NK-92 (cell line): ENCODE data around the gene PLA2G4B.

Experiments used
- DNase-seq: peaks from one replicate; lab custom pipeline; 2025; ENCODE audit not compliant: unreplicated experiment; lab: John Stamatoyannopoulos, UW

PLA2G4B gene

GRCh38 chr15:41849204-41849603, 10.6 kb downstream of the PLA2G4B start:
- no peak for DNase-seq

GRCh38 chr15:41849861-41850260, 11.2 kb downstream of the PLA2G4B start:
- DNase-seq = no peak

DNA sequence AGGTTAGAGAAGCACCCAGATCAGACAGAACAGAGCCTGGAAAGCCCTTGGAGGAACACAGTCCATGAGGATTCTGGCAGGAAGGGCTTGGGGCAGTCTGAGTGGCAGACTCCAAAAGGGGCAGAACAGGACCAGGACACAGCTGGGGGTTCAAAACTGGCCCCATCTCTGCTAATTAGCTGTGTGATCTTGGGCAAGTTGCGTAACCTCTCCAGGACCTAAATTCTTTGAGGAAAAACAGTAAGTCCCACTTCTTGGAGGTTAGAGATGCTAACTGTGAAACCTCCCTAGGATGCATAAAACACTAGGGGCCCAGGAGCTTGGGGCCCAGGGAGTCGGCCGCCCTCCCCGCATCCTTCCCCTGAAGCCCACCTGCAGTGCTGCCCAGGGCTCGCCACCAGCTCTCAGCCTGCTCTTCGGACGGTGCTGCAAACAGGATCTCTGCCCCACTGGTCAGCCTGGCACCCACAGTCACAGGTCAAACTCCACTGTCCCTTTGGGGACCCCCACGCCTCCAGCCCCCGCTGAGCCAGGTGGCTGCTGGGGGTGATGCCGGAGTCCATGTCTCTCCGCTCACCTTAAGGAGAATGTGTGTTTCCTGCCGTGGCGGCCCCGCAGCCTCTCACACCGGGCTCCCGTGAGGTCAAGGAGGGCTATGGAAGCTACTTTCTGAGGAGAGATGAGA, 12.0 kb downstream of the PLA2G4B start:
- no peak for DNase-seq

DNA sequence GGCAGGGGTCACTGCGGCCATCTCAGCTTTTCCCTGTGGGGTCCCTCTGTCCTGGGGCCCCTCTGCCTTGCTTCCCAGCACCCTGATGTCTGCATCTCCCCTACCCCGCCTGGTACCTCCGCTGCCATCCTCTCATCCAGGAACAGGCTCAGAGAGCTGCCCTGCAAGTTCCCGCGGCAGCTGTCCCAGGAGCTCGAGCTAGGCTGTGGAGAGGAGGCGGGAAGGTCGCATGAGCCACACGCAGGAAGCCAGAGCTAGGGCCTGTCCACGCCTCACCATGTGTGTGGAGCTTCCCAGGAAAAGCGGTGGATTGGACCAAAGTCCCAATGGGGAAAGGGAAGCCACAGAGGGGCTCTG, 12.5 kb downstream of the PLA2G4B start:
- no peak for DNase-seq

- no peak for DNase-seq
Measured at GRCh38 chr15:41851755-41852370, 13.2 kb downstream of the PLA2G4B start.

DNA sequence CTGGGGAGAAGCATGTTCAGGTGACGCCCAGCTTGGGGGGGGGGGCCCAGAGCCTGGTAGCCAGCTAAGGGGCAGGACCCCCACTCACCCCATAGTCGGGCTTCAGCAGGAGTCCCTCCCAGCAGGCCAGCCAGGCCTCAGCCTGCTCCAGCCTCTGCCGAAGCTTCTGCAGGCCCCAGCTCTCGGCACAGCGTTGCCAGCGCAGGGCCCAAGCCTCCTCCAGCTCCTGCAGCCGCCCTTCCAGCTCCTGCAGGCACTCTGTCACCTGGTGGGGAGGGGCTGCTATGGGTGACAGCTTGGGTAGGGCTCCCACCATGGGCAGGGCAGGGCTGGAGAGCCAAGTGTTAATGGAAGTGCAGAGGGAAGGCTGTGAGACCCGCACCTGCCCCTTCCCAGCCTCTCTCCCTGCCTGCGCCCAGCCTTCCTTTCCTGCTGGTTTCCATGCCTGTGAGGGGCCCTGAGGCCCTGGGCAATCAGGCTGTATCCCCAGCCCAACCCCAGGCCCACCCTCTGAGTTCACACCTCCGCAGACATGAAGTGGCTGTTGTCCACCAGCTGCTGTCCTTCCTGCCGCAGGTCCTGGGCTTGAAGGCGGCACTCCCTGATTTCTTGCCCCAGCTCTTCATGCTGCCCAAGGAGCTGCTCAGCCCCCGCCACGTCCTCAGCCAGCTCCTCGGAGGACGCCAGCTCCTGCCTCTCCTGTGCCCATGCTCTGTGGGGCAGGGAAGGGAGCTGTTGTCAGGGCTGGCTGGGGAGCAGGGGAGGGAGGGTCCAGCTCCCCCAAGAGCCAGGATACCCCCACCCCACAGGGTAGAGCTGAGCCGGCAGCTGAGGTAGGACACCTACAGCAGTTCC, 14.3 kb downstream of the PLA2G4B start:
- DNase-seq = no peak

DNA sequence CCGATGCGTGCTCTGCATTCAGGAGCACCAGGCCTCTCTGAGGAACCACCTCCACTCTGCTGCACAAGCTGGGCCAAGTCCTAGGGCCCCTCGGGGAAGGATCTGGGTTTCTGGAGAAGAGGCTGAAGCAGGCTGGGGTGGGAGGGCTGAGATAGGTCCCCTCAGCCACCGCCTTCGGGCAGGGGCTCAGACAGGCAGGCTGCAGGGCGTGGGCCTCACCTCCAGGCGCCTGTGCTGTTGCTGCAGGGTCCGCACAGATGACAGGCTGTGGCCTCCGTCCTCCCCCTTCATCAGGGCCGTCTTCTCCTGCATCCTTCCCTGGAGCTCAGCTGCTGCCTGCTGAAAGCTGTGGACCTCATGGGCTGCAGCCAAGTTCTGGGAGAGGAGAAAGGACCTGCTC, 15.2 kb downstream of the PLA2G4B start:
- DNase-seq = no peak

GRCh38 chr15:41854443-41854842, 15.8 kb downstream of the PLA2G4B start:
- DNase-seq = no peak

DNA sequence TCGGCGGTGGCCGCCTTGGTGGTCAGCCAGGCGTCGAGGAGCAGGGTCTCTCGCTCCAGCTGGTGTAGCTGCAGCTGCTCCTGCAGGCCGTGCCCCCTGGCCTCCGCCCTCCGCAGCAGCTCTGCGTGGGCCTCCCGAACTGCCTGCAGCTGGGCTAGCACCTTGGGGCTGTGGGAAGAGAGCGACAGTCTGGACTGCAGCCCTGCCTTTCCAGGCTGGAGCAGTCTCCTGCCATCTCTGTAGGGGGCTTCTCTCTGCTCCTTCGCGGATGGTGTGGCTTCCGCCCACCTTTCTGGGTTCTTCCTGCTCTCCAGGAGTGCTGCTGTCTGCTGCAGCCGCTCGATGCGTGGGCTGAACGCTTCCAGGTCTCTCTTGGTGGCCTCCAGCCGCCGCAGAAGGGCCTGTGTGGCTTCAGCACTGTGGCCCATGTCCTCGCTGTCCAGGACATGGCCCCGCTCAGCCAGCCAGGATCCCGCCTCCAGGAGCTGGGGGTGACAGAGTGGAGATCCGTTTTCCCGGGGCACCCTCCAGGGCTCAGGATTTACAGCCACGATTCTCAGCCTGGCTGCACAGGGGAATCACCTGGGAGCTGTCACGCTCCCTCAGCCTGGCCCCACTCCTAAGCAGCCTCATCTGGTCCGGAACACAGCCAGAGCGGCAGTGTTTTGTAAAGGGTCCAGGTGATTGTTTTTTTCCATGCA, 16.8 kb downstream of the PLA2G4B start:
- DNase-seq = no peak

DNA sequence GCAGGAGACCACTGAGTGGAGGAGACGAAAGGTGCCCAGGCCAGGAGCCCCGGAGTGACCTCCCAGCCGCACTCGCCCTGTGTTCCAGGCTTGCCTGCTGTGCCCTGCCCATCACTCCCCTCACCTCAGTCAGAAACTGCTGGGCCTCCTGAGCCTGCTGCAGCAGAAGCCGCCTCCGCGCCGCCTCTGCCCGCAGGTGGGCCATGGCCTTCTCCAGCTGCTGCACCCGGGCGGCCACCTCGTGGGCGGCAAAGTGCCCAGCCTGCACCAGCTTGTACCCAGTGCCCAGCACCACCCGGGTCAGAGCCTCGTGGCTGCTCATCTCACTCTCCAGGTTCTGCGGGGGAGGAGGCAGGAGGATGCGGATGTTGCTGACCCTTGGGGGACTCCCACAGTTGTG, 17.6 kb downstream of the PLA2G4B start:
- no peak for DNase-seq

- no peak for DNase-seq
Measured at GRCh38 chr15:41856716-41857115, 18.1 kb downstream of the PLA2G4B start.

DNA sequence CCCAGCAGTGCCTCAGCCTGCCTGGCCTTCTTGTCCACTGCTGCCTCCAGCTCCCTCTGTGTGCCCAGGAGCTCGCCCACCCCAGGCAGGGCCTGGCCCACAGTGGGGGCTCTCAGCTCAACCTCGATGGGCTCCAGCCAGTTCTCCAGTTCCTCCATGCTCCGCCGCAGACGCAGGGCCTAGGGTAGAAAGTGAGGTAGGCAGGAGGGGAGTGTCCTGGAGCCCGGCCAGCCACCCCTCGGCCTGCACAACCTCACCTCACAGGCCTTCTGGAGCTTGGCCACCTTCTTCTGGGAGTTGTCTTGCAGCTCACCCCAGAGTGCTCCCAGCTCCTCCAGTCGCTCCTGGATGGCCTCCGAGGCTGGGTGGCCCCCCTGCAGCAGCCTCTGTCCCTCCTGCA, 18.7 kb downstream of the PLA2G4B start:
- no peak for DNase-seq

- no peak for DNase-seq
Measured at GRCh38 chr15:41858756-41859155, 20.1 kb downstream of the PLA2G4B start.

GRCh38 chr15:41860049-41860828, 21.6 kb downstream of the PLA2G4B start:
- no peak for DNase-seq

DNA sequence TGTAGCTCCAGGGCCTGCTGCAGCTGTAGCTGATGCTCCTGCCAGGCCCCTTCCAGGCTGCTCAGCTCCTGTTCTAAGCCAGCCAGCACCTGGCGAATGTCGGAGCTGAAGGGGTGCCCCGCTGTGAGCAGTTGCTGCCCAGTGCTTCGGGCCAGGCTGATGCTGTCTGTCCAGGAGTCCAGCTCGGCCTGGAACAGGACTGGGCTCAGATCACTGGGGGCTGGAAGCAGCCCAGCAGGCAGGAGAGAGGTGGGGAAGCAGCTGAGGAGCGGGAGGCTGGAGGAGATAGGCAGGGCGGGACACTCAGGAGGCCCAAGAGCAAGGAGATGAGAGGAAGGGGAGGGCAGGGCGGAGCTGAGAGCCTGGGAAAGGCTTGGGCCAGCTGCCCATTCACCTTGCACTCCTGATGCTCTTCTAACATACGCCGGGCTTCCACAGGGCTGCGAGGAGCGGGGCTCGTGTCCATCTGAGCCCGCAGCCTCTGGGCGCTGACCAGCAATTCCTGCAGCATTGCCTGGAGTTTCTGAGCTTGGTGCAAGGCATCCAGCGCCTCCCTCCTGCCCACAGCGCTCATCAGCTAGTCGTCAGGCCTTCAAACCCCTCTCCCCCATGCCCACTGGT, 23.2 kb downstream of the PLA2G4B start:
- no peak for DNase-seq

GRCh38 chr15:41862515-41863116, 24.0 kb downstream of the PLA2G4B start:
- DNase-seq = no peak

- no peak for DNase-seq
Measured at GRCh38 chr15:41865490-41866055, 26.9 kb downstream of the PLA2G4B start.

- DNase-seq = no peak
Measured at GRCh38 chr15:41866263-41866703, 27.6 kb downstream of the PLA2G4B start.

GRCh38 chr15:41866872-41867579, 28.4 kb downstream of the PLA2G4B start:
- no peak for DNase-seq
